CD4-positive, alpha-beta T cell treated with Interleukin-15 for 4 hours (primary cell): ENCODE results near the gene NCDN.

ENCODE experiments used
- DNase-seq: peaks from one replicate; pipeline ENCODE4 v3.0.0-alpha.2; 2020; ENCODE audit warnings: low spot score

Gene NCDN

GRCh38 chr1:35592991-35593769, 35.6 kb downstream of the NCDN start:
- no peak for DNase-seq

GRCh38 chr1:35594005-35594760, 36.6 kb downstream of the NCDN start:
- DNase-seq = no peak

- no peak for DNase-seq
These were observed 38.1 kb downstream of the NCDN start for GRCh38 chr1:35595684-35596083.

DNA sequence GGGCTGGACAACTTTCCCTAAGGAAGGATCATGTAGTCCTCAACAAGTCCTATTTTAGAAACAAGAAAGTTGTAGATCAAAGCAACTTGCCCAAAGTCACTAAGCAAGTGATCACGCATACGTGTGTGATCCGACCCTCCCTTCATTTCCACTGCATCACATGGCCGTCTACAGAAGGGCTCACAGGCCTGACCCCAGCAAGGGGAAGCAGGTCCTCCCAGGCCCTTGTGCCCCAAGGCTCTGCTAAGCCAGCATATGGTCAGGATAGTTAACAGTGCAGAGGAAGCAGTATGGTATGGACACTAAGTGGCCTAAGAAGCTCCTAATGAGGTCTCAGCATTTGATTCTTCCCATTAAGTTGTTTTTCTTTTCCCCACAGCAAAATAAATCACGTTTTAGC, 40.3 kb downstream of the NCDN start:
- no peak for DNase-seq

GRCh38 chr1:35598895-35599294, 41.3 kb downstream of the NCDN start:
- no peak for DNase-seq

GRCh38 chr1:35599411-35599810, 41.8 kb downstream of the NCDN start:
- no peak for DNase-seq

DNA sequence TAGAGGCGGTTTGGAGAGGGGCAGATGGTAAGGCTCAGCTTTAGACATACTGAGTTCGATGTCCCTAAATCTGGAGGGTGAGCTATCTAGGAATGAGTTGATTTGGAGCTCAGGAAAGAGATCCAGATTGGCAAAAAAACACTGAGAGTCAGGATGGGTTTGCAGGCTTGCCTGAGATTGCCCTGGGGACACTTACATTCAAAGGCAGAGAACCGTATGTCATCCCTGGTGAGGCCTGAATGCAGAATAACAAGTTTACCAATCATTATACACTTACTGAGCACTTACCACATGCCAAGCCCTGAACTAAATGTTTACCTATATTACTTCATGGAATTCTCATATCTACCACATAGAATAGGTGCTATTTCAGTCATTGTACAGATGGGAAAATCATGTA, 43.0 kb downstream of the NCDN start:
- DNase-seq = no peak

GRCh38 chr1:35603468-35603867, 45.9 kb downstream of the NCDN start:
- no peak for DNase-seq

- DNase-seq = no peak
These were observed 46.3 kb downstream of the NCDN start for GRCh38 chr1:35603941-35604340.

DNA sequence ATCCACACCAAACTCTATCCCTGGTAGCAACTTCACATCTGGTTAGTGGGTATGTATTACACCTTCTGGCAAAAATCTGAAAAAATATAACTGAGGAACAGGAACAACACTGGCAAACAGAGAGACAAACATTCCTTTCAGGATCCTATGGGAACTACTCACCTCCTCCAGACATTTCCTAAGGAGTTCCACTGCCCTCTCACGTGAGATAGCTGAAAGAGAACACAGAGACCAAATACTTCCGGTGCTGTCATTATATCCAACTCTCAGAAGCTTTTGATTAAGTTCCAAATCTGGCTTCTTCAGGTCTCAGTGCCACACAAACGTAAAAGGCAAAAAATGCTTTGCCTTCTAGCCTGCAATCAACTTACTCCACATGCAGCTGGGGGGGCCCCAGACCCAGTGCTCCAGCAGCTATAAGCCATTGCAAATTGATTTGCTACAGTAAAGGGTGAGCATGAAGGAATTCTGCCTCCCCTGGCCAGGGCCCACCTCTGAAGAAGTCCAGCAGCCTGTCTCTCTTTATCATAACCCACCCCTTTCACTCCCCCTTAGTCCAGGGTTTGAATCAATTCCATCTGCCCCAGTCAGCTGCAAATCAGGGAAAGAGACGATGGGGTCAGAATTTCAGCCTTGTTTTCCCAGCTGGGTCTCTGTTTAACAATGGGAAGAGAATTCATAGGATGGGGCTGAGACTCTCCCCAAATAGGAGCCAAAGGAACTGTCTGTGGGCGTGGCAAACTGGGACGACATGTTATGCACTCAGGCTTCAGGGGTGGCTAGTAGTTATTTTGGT, 47.7 kb downstream of the NCDN start:
- DNase-seq = no peak

GRCh38 chr1:35605867-35606182, 48.2 kb downstream of the NCDN start:
- no peak for DNase-seq

DNA sequence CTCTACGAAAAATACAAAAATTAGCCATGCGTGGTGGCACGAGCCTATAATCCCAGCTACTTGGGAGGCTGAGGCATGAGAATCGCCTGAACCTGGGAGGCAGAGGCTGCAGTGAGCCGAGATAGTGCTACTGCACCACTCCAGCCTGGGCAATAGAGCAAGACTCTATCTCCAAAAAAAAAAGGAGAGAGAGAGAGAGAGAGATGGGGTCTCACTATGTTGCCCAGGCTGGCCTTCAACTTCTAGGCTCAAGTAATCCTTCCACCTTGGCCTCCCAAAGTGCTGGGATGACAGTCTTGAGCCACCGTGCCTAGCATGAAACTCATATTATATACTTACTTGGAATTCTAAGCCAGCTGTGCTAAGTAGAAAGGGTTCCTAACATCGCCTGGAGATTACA, 54.1 kb downstream of the NCDN start:
- no peak for DNase-seq

DNA sequence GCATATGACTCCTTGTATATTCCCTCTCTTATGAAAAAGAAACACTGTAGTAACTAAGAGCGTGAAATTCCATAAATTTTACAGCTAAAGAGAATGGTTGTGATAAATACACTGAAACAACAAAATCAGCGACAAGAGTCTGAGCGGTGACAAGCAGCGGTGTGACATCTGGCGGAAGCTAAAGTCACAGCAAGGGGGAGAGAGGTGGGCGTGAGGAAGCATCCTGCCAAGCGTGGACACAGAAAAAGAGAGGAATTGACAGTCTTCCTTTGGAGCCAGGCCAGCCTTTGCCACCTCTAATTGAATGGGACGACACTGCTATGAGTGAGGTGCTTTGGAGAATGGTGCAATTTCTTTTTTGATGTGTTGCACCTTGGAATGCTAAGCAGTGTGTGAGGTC, 57.8 kb downstream of the NCDN start:
- no peak for DNase-seq
